Fibroblast of villous mesenchyme (primary cell): ENCODE measurements around the gene SPTB. TPM values are rescaled to one million over a fixed set of nuclear protein-coding genes. Genes with fewer than 3 reads are reported as not detected.

Experiments
- DNase-seq: peaks from one replicate; pipeline ENCODE4 v3.0.0-alpha.2; 2010; ENCODE audit warnings: low read depth
- H3K4me3 ChIP-seq: 2 replicates; pipeline ENCODE4 v1.5.1; 2011; ENCODE audit warnings: low read depth, mild to moderate bottlenecking, low read length
- total RNA-seq: library from RNA; depleted of rRNA; stranded (reverse); fragments of >200 nt; gene quantifications from 2 replicates; pipeline ENCODE4 v1.2.3, GENCODE V29; 2012
- TF ChIP-seq, protein P1 (sequence below): IDR thresholded peaks from 2 replicates; pipeline ENCODE4 v1.5.1; 2012; ENCODE audit warnings: low read depth, mild to moderate bottlenecking, low read length; ENCODE audit not compliant: insufficient read depth

Gene SPTB
- total RNA-seq, 1 donor = under 0.01 TPM

GRCh38 chr14:64758025-64758521, 121.6 kb downstream of the SPTB start:
- TF ChIP-seq, protein P1, sequence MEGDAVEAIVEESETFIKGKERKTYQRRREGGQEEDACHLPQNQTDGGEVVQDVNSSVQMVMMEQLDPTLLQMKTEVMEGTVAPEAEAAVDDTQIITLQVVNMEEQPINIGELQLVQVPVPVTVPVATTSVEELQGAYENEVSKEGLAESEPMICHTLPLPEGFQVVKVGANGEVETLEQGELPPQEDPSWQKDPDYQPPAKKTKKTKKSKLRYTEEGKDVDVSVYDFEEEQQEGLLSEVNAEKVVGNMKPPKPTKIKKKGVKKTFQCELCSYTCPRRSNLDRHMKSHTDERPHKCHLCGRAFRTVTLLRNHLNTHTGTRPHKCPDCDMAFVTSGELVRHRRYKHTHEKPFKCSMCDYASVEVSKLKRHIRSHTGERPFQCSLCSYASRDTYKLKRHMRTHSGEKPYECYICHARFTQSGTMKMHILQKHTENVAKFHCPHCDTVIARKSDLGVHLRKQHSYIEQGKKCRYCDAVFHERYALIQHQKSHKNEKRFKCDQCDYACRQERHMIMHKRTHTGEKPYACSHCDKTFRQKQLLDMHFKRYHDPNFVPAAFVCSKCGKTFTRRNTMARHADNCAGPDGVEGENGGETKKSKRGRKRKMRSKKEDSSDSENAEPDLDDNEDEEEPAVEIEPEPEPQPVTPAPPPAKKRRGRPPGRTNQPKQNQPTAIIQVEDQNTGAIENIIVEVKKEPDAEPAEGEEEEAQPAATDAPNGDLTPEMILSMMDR = no peak
- no peak overlapping the region for H3K4me3 ChIP-seq
- peak; percentile 54 for DNase-seq

GRCh38 chr14:64757601-64758000, 122.1 kb downstream of the SPTB start:
- TF ChIP-seq, protein P1 = no peak
- DNase-seq = no peak
- H3K4me3 ChIP-seq = no peak overlapping the region

- no peak for DNase-seq
- H3K4me3 ChIP-seq = no peak overlapping the region
- TF ChIP-seq, protein P1 = no peak
Observed at GRCh38 chr14:64756712-64757111, 123.0 kb downstream of the SPTB start.

GRCh38 chr14:64755781-64756221, 123.9 kb downstream of the SPTB start:
- TF ChIP-seq, protein P1 = no peak
- H3K4me3 ChIP-seq = no peak overlapping the region
- peak; percentile 55 for DNase-seq

DNA sequence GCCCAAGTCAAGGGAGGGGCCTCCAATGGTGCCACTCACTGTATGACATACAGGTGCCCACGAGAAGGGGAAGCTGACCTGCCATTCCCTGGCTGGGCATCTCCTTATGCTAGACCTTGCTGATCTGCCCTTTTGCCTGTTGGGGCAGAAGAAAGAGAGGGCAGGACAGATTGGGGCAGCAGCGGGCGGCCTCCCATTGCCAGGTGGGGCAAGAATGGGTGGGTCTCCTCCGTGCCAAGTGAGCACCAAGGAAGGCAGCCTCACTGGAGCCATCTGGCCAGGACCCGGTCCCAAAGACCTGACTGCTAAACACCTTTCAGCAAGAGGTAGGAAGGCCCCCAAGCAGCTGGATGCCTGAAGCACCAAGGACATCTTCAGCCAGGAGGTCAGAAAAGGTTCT, 125.0 kb downstream of the SPTB start:
- DNase-seq = no peak
- TF ChIP-seq, protein P1 = no peak

DNA sequence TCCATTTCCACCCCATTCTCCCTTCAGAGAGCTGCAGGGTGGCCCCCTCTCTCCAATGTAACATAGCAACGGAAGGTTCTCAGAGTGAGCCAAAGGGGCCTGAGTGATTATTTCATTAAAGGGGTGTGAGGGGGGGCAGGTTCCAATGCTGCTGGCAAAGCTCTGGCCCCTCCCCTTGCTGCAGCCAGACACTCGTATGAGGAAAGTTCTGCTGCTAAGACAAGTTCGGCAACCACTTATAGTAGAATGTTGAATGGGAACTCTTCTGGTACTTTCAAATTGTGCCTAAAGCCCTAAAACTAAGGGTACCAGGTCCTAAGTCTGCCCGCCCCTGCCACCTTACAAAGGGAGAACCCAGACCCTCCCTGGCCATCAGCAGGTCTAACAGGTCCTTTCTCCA, 125.7 kb downstream of the SPTB start:
- no peak overlapping the region for H3K4me3 ChIP-seq
- no peak for DNase-seq
- TF ChIP-seq, protein P1 = no peak

More for the DNA sequence above, 125.0 kb downstream of the SPTB start:
- H3K4me3 ChIP-seq = no peak overlapping the region

DNA sequence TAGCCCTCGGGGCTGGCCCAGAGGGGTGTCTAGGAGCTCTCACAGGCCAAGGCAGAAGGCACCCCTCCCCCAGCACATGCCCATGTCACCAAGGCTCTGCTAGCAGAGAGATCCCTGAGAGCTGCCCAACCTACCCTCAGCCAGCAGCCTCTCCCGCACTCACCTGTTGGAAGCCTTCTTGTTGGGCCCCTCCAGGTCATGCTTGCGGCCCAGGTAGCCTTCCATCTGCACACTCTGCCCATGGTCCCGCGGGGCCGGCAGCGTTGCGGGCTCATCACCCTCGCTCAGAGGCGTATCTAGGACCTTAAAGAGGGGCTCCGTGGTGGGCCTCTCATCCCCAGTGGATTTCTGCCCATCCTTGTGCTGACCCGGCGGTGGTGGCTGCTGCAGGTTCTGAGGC, 126.3 kb downstream of the SPTB start:
- TF ChIP-seq, protein P1 = no peak
- no peak for DNase-seq
- no peak overlapping the region for H3K4me3 ChIP-seq
